GM18861 (cell line): ENCODE results near the gene PRR5.

Experiments
- ATAC-seq: cut with Tn5 transposase; IDR thresholded peaks from one replicate; pipeline ENCODE4 v1.9.1; 2021; ENCODE audit not compliant: unreplicated experiment

PRR5 gene

DNA sequence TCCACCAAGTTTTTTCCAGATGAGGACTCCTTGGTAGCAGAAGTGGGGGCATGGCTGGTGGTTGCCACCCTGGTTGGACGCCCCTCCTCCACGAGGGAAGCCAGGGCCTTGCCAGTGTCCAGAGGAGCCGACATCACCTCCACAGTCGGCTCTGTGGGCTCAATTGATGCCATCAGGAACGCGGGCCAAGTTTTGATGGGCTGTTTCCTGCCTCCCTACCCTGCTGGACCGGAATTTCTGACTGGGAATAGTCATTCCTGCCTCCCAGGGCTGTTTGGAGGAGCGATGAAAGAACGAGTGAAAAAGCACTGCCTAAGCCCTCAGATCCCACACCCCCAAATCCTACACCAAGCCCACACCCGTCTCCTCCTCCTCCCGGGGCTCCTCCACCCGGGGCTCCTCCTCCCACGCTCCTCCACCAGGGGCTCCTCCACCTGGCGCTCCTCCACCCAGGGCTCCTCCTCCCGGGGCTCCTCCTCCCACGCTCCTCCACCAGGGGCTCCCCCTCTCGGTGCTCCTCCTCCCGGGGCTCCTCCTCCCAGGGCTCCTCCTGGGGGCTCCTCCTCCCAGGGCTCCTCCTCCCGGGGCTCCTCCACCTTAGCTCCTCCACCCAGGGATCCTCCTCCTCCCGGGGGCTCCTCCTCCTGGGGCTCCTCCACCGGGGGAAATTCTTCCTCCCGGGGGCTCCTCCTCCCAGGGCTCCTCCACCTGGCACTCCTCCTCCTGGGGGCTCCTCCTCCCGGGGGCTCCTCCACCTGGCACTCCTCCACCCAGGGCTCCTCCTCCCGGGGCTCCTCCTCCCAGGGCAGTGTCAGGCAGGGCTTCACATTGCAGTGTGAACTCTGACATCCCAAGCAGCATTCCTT lies 10.0 kb upstream of the PRR5 start:
- ATAC-seq: no peak

DNA sequence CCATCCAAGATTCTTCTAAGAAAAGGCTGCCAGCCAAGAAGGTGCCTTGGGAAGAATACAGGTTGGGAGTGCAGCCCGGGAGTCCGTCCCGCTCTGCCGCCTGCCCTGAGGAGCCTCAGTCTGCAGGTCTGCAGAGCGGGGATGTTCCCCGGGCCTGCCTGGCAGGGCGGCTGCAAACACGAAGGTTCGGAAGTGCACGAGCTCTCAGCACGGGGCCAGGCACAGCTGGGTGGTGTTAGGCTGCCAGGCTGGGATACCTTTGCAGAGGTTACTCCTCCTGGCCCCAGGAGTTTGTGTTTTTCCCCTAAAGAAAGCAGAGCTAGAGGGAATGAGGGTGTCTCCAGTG lies 9.4 kb upstream of the PRR5 start:
- no peak for ATAC-seq

DNA sequence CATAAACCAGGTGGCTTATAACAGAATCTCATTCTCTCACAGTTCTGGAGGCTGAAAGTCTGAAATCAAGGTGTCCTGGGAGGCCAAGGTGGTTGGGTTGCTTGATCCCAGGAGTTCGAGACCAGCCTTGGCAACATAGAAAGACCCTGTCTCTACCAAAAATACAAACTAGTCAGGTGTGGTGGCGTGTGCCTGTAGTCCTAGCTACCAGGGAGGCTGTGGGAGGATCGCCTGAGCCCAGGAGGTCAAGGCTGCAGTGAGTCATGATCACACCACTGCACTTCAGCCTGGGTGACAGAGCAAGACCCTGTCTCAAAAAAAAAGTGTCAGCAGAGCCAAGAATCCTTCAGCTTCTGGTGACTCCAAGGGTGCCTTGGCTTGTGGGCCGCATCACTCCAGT lies 8.9 kb upstream of the PRR5 start:
- ATAC-seq: no peak

DNA sequence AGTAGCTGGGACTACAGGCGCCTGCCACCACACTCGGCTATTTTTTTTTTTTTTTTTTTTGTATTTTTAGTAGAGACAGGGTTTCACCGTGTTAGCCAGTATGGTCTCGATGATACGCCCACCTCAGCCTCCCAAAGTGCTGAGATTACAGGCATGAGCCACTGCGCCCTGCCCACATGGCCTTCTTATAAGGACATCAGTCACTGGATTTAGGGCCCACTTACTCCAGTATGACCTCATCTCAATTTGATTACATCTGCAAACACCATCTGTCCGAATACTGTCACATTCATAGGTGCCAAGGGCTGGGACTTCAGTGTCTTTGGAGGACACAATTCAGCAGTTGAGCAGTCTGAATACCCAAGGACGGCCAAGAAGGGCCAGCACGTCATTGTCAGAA lies 8.2 kb upstream of the PRR5 start:
- ATAC-seq: no peak

DNA sequence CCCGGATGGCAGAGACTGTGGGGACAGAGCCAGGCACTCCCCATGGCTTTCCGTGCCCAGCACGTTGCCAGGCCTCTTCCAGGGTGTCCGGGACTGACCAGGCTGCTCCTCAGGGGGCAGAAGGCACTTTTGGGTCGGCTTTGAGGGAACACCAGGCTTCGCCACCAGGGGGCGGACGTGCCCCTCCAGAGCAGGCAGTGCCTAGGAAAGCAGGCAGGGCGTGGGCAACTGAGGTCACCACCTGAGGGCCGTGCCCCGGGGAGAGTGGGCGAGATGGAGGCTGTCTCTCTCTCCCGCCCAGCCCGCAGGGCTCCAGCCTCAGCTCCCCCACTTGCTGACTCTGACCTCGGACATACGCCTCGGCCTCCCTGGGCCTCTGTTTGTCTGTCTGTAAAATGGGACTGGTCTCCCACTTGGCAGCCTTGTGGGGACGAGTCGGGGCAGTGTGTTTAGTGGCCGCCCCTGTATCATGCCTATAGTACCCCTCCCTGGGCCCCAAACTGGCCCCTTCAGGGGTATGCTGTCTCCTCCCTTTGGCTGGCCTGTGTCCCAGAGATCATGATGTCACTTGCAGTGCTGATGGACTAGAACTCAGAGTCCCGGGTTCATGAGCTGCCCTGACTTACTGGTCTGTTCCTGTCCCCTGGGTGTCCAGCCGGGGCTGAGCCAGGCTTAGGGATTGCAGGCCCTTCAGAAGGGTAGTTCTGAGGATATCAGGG lies 4.4 kb upstream of the PRR5 start:
- ATAC-seq: no peak

DNA sequence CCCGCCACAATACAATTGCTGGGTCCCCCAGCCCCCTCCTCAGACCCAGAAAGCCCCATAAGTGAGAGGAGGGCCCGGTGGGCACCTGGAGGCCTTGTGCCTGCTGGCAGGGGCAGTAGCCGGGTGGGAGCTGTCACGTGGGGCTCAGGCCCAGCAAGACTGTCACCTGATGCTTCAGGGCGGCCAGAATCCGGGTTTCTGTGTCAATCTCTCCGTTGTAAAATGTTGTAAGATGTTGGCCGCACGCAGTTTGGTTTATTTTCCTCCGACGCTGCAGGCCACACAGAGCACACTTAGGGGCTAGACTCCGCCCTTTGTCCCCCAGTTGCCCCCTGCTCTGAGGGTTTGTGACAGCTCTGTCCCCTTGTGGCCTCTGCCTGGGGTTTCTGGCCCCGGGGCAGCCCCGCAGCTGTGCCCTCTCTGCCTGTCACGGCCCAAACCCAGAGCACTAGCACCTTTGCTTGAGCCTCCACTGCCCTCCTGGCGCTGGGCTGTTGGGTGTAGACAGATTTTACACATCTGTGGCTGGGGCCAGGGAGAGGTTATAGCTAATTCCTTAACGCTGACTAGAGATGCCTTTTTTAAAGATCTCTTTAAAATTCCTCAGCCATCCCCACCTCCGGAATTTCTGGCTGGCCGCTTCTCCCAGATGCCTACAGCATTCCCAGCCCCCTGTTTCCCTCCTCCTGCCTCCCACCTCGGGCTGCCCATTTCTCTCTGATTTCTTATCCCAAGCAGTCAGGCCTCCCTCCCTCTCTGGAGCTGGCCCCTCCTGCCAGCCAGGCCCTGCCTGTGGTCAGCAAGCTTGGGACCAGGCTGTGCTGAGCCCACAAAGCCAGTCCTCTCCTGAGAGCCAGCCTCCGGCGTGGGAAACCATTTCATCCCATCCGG lies 3.2 kb upstream of the PRR5 start:
- ATAC-seq: no peak

DNA sequence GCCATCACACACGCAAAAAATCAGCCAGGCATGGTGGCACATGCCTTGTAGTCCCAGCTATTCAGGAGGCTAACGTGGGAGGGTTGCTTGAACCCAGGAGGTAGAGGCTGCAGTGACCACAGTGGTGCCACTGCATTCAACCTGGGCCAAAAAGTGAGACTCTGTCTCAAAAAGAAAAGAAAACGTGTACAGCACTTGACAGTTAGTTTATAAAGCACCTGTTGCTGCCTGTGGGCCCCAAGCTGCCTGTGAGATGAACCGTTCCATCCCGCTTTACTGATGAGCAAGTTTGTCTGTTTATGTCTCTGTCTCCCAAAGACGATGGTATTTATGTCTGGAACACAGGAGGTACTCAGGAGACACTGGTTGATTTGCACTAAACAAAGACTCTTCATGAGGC lies 1.5 kb upstream of the PRR5 start:
- ATAC-seq: no peak

DNA sequence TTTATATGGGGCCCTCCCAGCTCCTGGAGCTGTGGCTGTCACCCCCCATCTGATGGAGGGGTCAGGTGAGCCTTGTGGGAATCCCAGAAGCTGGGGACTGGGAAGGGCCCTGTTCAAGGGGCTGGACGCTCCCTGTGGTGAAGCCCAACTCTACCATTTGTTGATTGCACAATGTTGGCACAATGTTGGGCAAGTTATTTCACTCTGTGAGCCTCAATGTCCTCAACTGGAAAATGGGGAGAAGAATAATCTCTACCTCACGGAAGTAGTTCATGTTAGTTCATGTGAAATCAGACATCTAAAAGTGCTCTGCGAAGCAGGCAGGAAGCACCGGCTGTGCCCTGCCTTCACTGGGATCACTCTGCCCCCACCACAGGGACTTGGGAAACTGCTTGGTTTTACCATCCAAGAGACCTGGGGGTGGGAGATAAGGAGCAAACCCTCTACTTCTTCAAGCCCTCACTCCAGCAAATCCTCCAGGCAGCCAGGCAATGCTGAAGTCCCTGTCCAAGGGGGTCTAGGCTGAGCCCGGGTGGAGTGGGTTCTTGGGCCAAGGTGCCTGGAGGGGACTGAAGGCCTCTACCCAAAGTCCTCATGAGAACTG lies 715 bp upstream of the PRR5 start:
- no peak for ATAC-seq

DNA sequence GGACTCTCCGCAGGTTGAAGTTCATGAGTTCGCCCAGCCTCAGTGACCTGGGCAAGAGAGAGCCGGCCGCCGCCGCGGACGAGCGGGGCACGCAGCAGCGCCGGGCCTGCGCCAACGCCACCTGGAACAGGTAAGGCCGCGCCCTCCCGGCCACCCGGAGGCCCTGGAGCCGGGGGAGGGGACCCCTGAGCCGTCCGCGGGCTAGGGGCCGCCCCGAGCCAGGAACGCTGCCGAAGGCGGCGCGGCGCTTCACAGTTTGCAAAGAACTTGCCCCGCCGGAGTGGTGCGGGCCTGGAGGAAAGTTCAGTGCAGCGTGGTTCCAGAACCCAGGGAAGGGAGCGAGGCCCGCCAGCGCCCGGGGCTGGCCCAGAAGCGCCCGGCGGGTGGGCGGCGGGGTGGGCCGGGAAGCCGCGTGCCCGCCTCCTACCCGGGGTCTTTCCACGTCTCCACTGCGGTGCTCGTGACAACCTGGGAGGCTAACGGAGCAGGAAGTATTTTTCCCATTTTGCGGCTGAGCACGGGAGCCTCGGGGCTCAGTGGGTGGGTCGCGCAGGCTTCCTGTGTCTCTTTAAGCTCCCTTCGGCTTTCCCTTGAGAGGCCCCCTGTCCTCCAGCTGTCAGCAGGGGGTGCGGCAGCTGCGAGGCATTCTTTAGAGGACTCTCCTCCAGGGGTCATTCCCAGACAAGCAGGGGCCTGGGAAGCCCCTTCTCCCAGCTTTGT lies 635 bp downstream of the PRR5 start:
- ATAC-seq: peak; percentile 16

DNA sequence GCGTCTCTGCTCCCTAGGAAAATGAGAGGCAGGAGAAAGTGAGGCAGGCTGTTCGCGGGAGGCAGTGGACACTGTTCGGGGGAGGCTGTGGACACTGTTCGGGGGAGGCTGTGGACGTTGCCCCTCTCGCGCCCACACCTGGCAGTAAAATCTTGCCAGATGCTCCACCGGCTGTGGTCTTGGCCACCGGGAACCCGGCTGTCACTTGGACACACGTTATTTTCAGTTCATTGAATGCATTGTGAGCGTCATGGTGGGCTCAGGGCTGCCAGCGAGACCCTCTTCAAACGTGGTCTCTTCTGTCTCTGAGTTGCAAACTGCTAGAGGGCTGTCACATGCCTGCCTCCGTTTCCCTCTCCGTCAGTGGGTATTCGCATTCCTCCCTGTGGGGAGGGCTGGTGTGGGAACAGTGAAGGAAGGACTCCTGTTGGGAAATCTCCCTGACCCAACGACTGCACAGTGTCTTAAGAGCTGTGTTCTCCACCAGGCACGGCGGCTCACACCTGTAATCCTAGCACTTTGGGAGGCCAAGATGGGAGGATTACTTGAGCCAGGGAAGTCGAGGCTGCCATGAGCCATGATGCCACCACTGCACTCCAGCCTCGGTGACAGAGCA lies 1.4 kb downstream of the PRR5 start:
- no peak for ATAC-seq

DNA sequence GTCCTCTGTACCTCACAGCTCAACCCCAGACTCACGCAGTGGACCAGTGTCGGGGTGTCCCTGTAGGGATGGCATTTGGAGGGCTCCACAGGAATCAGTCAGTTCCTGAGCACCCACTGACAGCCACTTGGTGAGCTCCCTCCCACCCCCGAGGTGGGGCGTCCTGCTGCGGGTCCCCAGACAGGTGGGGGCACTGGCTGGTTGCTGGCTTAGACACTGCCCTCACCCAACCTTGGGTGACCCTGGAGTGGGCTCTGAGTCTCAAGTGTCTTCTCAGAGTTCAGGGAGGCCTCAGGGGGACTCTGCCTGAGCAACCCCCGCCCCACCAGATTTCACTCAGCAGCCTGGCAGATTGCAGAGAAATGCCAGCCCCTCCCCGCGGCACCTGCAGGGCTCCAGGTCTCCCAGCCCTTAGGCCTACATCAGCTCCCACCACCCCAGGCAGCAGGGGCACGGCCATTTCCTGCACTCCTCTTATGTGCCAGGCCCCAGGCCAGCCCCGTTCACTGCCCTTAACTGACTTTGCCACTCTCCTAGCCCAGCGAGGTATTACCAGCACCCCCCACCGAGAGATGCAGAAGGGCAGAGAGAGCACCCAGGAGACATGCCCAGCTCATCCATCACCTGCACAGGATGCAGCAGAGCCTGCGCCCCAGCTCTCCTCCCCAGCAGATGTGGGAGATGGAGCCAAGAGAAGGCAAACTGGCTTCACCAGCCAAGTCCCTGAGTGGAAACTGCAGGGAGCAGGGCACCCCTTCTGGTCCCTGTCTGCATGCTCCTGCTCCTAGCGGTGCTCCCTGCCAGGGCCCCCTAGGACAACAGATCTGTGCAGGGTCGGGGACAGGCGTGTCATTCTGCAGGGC lies 2.4 kb downstream of the PRR5 start:
- ATAC-seq: no peak

DNA sequence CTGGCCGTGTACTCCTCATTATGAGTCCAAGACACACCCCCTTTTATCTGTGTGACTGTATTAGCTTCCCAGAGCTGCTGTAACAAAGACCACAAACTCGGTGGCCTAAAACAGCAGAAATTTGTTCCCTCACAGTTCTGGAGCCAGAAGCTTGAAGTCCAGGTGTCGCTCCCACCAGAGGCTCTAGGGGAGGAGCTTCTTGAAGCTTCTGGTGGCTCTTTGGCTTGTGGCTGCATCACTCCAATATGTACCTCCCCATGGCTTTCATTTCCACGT lies 3.0 kb downstream of the PRR5 start:
- no peak for ATAC-seq

DNA sequence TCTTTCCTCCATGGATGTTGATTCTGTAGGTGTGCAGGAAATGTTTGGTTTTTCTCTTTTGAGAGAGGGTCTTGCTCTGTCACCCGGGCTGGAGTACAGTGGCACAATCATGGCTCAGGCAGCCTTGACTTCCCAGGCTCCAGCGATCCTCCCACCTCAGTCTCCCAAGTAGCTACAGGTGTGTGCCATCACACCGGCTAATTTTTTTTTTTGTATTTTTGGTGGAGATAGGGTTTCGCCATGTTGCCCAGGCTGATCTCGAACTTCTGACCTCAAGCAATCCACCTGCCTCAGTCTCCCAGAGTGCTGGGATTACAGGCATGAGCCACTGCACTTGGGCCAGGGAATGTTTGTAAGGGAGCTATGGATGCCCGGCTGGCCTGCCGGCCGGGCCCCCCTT lies 4.5 kb downstream of the PRR5 start:
- no peak for ATAC-seq

DNA sequence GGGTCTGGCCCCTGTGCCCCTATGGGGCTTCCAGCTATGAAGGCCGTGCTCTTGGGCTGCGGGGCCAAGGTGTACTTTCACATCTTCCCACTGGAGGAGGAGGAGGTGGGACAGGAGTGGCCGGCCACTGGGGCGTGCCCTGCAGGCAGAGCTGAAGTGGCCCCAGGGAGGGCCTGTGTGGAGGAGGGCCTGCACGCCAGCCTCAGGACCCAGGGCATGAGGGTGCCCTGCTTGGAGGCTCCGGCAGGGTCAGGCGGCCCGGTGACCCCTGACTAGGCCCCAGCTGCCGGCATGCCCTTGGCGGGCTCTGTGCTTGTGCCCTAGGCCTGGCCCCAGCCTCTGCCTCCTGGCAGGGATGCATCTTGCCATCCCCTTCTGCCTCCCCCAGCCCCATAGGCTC lies 5.2 kb downstream of the PRR5 start:
- ATAC-seq: no peak

DNA sequence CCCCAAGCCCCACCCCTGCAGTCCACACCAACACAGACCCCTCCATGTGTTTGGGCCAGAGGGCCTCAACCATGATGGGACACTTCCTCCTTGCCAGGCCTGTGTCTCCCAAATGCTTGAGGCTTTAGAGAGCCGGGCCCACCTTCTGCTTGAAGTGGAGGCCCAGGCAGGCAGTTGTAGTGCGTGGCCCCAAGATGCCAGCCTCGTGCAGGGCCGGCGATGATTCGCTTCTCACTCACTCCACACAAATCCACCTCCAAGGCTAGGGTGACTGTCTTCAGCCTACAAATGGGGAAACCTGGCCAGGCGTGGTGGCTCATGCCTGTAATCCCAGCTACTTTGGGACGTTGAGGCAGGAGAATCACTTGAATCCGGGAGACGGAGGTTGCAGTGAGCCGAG lies 5.7 kb downstream of the PRR5 start:
- no peak for ATAC-seq

DNA sequence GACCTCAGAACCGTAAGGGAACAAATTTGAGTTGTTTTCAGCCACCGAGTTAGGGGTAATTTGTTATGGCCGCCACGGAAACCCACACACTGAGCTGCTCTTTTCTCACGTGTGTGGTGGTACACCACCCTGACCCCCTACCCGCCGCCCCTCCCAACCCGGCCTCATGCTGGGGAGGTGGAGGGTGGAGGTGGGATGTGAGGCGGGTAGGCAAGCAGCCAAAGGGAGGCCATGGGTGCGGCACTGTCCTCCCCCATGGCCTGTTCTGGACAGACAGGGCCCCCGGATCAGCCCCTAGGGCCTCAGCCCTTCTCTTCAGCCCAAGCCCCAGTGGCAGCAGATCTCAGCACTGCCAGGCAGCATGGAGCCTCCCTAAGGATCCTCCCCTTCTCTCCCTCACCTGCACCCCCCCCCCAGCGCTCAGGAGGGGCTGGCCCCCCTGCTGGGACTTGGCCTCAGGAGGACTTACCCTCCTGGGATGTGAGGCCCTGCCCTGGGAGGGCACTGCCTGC lies 7.9 kb downstream of the PRR5 start:
- ATAC-seq: no peak

DNA sequence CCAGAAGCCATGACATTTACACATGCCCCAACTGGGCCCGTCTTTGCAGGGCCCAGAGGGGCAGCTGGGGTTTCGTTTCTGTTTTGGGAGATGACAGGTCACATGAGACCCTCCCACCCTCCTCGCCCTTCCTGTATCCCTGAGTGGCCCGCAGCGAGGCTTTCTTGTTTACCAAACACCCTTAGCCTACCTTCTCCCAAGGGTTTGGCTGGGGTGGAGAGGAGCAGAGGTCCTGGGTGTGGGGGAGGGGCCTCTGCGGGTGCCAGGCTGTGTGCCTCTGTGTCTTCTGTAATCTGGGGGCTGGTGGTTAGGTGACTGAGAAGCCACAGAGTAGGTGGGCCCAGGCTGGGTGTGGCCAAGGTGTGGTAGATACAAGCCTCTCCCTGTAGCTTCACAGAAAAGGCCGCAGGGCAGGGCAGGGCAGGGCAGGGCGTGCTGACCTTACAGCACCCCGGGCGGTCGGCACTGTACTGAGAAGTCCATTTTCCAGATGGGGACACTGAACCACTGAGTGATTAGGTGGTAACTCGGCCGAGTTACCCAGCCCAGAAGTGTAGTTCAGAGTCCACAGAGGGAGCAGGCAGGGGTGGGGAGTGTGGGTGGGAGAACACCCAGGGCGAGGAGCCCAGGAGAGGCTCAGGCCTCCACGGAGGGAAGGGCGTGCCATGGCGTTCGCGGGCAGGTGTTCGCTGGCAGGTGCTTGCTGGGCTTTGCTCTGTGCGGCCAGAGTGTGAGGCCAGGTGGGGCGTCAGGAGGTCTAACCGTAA lies 8.7 kb downstream of the PRR5 start:
- no peak for ATAC-seq

DNA sequence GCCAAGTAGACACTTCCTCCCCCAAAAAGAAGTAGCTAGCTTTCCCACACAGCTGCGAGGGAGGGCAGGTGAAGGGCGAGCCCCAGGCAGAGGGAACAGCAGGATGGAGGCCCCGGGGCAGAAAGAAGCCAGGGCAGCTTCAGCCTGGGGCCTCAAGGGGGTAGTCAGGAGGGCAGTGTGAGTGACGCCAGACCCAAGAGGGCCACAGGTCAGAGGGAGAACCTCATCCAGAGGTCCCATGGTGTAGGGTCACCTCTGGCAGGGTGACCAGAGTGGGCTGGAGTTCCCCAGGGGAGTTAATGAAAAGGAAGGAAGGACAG lies 9.2 kb downstream of the PRR5 start:
- no peak for ATAC-seq
